Ishikawa (cell line): ENCODE results near the gene GALK1.

Experiments
- CREB1 ChIP-seq: IDR thresholded peaks from 2 replicates; pipeline ENCODE4 v1.6.1; 2012; ENCODE audit warnings: low read depth
- EGR1 ChIP-seq: IDR thresholded peaks from 2 replicates; pipeline ENCODE4 v1.6.1; 2012
- EP300 ChIP-seq: IDR thresholded peaks from 2 replicates; pipeline ENCODE4 v1.6.1; 2012; ENCODE audit warnings: borderline replicate concordance
- FOXM1 ChIP-seq: IDR thresholded peaks from 2 replicates; pipeline ENCODE4 v1.6.1; 2012; ENCODE audit warnings: low read depth, borderline replicate concordance
- REST ChIP-seq: IDR thresholded peaks from 2 replicates; pipeline ENCODE4 v1.6.1; 2012; ENCODE audit warnings: low read depth, mild to moderate bottlenecking
- TAF1 ChIP-seq: IDR thresholded peaks from 2 replicates; pipeline ENCODE4 v1.6.1; 2012; ENCODE audit warnings: low read depth, mild to moderate bottlenecking
- YY1 ChIP-seq: IDR thresholded peaks from 2 replicates; pipeline ENCODE4 v1.6.1; 2012; ENCODE audit warnings: low read depth

- no peak for TF ChIP-seq CREB1
- no peak for TF ChIP-seq YY1
- TF ChIP-seq FOXM1: no peak
- no peak for TF ChIP-seq REST
- no peak for TF ChIP-seq EP300
- TF ChIP-seq TAF1: no peak
- no peak for TF ChIP-seq EGR1
Observed at GRCh38 chr17:75808549-75808904, 43.5 kb upstream of the GALK1 start.
